HepG2 (cell line): ENCODE measurements around the gene TMED5.

Source experiments
- ASH2L ChIP-seq: fragments of 300-600, 200-600 bp; sonication (generic); IDR thresholded peaks from 2 replicates; pipeline ENCODE4 v1.7.0; 2017; ENCODE audit warnings: low read depth, mild to moderate bottlenecking, moderate library complexity, mixed read lengths, low read length; ENCODE audit not compliant: insufficient read length
- TCF7L2 ChIP-seq: IDR thresholded peaks from 2 replicates; pipeline ENCODE4 v1.6.1; 2011; ENCODE audit warnings: mild to moderate bottlenecking, low read depth, low read length, moderate library complexity
- ZNF225 ChIP-seq: sonication (generic); formaldehyde crosslinking; IDR thresholded peaks from 2 replicates; pipeline ENCODE4 v1.4.0; 2020; ENCODE audit warnings: mild to moderate bottlenecking, missing genetic modification reagents
- TF ChIP-seq, protein P1 (sequence below): sonication (generic); formaldehyde crosslinking; IDR thresholded peaks from 2 replicates; pipeline ENCODE4 v1.5.0; 2020; ENCODE audit warnings: mild to moderate bottlenecking, missing genetic modification reagents, moderate library complexity
- TF ChIP-seq, protein P2 (sequence below): sonication (generic); formaldehyde crosslinking; IDR thresholded peaks from 2 replicates; pipeline ENCODE4 v1.4.0; 2020; ENCODE audit warnings: low read depth, mild to moderate bottlenecking, missing genetic modification reagents

DNA sequence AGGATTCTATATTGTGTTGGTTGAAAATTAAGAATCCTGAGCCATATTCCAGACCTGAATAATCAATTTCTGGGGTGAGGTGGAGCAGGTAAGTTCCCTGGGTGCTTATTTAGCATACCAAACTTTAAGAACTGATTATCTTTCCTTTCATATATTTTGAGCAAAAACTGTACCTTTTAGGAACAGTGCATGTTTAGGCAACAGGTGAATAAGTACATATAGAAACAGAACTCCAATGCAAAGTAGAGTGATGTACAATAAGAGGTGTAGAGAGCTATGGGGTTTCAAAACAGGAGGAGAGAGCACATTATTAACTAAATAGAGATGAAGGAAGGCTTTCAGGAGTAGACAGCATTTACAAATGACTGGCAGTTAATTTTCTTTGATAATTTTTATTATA lies 28.7 kb downstream of the TMED5 start:
- TF ChIP-seq, protein P1, sequence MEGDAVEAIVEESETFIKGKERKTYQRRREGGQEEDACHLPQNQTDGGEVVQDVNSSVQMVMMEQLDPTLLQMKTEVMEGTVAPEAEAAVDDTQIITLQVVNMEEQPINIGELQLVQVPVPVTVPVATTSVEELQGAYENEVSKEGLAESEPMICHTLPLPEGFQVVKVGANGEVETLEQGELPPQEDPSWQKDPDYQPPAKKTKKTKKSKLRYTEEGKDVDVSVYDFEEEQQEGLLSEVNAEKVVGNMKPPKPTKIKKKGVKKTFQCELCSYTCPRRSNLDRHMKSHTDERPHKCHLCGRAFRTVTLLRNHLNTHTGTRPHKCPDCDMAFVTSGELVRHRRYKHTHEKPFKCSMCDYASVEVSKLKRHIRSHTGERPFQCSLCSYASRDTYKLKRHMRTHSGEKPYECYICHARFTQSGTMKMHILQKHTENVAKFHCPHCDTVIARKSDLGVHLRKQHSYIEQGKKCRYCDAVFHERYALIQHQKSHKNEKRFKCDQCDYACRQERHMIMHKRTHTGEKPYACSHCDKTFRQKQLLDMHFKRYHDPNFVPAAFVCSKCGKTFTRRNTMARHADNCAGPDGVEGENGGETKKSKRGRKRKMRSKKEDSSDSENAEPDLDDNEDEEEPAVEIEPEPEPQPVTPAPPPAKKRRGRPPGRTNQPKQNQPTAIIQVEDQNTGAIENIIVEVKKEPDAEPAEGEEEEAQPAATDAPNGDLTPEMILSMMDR (CRISPR knock-in tag): no peak
- TF ChIP-seq TCF7L2 (no peak), ZNF225 (CRISPR knock-in tag) (no peak), ASH2L (no peak)
- TF ChIP-seq, protein P2, sequence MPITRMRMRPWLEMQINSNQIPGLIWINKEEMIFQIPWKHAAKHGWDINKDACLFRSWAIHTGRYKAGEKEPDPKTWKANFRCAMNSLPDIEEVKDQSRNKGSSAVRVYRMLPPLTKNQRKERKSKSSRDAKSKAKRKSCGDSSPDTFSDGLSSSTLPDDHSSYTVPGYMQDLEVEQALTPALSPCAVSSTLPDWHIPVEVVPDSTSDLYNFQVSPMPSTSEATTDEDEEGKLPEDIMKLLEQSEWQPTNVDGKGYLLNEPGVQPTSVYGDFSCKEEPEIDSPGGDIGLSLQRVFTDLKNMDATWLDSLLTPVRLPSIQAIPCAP: no peak
